Calu3 (cell line): ENCODE measurements around the gene EAF2. TPM values are rescaled to one million over a fixed set of nuclear protein-coding genes. Genes with fewer than 3 reads are reported as not detected.

ENCODE experiments used
- BruUV-seq: library from RNA; stranded (reverse); fragments of 400-500 nt; replicated peaks from 2 replicates; lab custom pipeline; 2021; lab: Mats Ljungman, UMichigan
- CTCF ChIA-PET: fragments of 300-600 bp; sonication (Branson Sonifier 250); formaldehyde crosslinking; loops from one replicate; lab custom pipeline; 2022; ENCODE audit warnings: antibody characterized with exemption; lab: Charles Lee
- DNase-seq: peaks from one replicate; pipeline ENCODE4 v3.0.0; 2022
- H3K27ac Mint-ChIP-seq: one replicate; pipeline ENCODE4 v1.8.0; 2022; ENCODE audit warnings: mixed read lengths; ENCODE audit not compliant: unreplicated experiment
- H3K27me3 Mint-ChIP-seq: one replicate; pipeline ENCODE4 v1.8.0; 2022; ENCODE audit warnings: mixed read lengths; ENCODE audit not compliant: unreplicated experiment
- H3K36me3 Mint-ChIP-seq: one replicate; pipeline ENCODE4 v1.8.0; 2022; ENCODE audit warnings: mild to moderate bottlenecking, moderate library complexity, mixed read lengths; ENCODE audit not compliant: insufficient read depth, unreplicated experiment
- H3K4me1 Mint-ChIP-seq: one replicate; pipeline ENCODE4 v1.8.0; 2022; ENCODE audit warnings: mild to moderate bottlenecking, low read depth, mixed read lengths; ENCODE audit not compliant: unreplicated experiment
- H3K4me3 Mint-ChIP-seq: one replicate; pipeline ENCODE4 v1.8.0; 2022; ENCODE audit warnings: mild to moderate bottlenecking, low read depth, moderate library complexity, mixed read lengths; ENCODE audit not compliant: unreplicated experiment
- H3K9me3 Mint-ChIP-seq: one replicate; pipeline ENCODE4 v1.8.0; 2022; ENCODE audit warnings: low read depth, mixed read lengths; ENCODE audit not compliant: unreplicated experiment
- CTCF ChIP-seq: fragments of 200-600 bp; IDR thresholded peaks from one replicate; pipeline ENCODE4 v1.8.0; 2022; ENCODE audit warnings: antibody characterized with exemption; ENCODE audit not compliant: unreplicated experiment
- intact Hi-C: fragments of 100-400 bp; cut with micrococcal nuclease; formaldehyde crosslinking; loops from one replicate; pipeline ENCODE4 v1.10.0; 2022; ENCODE audit not compliant: unreplicated experiment
- total RNA-seq: library from RNA; stranded (reverse); gene quantifications from 2 replicates; pipeline ENCODE4 v1.2.3, GENCODE V29; 2022

The EAF2 gene
- total RNA-seq, 1 experiment from 2014 or later, result 4.7 TPM

- Mint-ChIP-seq H3K27me3 (no peaks in the 10 kb centered on the region), H3K36me3 (no peaks in the 10 kb centered on the region), H3K9me3 (no peaks in the 10 kb centered on the region), H3K4me1 (peaks cover 11% of the 10 kb centered on the region), H3K27ac (no peak overlapping the region), H3K4me3 (no peak overlapping the region)
- intact Hi-C loops, result no loop called here
- CTCF ChIA-PET, result no interaction called here
- BruUV-seq, result no TSS peak
- no peak for DNase-seq
- no peak for TF ChIP-seq CTCF
Observed at GRCh38 chr3:121896823-121897222, 61.8 kb downstream of the EAF2 start.

- TF ChIP-seq CTCF, result no peak
- no peak overlapping the region for H3K4me3 Mint-ChIP-seq
- H3K4me1 Mint-ChIP-seq, result peaks cover 11% of the 10 kb centered on the region
- BruUV-seq, result no TSS peak
- intact Hi-C loops, result no loop called here
- H3K36me3 Mint-ChIP-seq, result no peaks in the 10 kb centered on the region
- no peaks in the 10 kb centered on the region for H3K27me3 Mint-ChIP-seq
- H3K27ac Mint-ChIP-seq, result no peak overlapping the region
- CTCF ChIA-PET, result interaction anchor here (0.7 kb wide), 1 partner anchor 68 kb away, joined by 3 read pairs; no protein-coding TSS in a partner anchor
- H3K9me3 Mint-ChIP-seq, result no peaks in the 10 kb centered on the region
- no peak for DNase-seq
Observed at GRCh38 chr3:121897296-121897695, 62.3 kb downstream of the EAF2 start.

- H3K4me3 Mint-ChIP-seq, result no peak overlapping the region
- CTCF ChIA-PET, result no interaction called here
- intact Hi-C loops, result no loop called here
Observed at GRCh38 chr3:121913305-121913990, 78.4 kb downstream of the EAF2 start.

GRCh38 chr3:121914081-121914998 is 79.3 kb downstream of the EAF2 start:
- Mint-ChIP-seq H3K27me3 (no peaks in the 10 kb centered on the region), H3K4me3 (no peak overlapping the region), H3K4me1 (peaks cover 16% of the 10 kb centered on the region), H3K36me3 (peaks cover 9% of the 10 kb centered on the region), H3K27ac (no peak overlapping the region), H3K9me3 (no peaks in the 10 kb centered on the region)
- no peak for DNase-seq
- no TSS peak for BruUV-seq
- TF ChIP-seq CTCF, result no peak
- CTCF ChIA-PET, result no interaction called here
- intact Hi-C loops, result no loop called here

More at GRCh38 chr3:121913305-121913990, 78.4 kb downstream of the EAF2 start:
- Mint-ChIP-seq H3K9me3 (peaks cover 2% of the 10 kb centered on the region), H3K27ac (no peak overlapping the region), H3K27me3 (no peaks in the 10 kb centered on the region), H3K36me3 (peaks cover 4% of the 10 kb centered on the region), H3K4me1 (peaks cover 7% of the 10 kb centered on the region)
- BruUV-seq, result no TSS peak
- DNase-seq, result no peak
- no peak for TF ChIP-seq CTCF
